ENCODE results near the gene TMEM134. TPM values are rescaled to one million over a fixed set of nuclear protein-coding genes. Genes with fewer than 3 reads are reported as not detected.

TMEM134 gene
- total RNA-seq, 1 donor from 2014 or later = 51.4 TPM

DNA sequence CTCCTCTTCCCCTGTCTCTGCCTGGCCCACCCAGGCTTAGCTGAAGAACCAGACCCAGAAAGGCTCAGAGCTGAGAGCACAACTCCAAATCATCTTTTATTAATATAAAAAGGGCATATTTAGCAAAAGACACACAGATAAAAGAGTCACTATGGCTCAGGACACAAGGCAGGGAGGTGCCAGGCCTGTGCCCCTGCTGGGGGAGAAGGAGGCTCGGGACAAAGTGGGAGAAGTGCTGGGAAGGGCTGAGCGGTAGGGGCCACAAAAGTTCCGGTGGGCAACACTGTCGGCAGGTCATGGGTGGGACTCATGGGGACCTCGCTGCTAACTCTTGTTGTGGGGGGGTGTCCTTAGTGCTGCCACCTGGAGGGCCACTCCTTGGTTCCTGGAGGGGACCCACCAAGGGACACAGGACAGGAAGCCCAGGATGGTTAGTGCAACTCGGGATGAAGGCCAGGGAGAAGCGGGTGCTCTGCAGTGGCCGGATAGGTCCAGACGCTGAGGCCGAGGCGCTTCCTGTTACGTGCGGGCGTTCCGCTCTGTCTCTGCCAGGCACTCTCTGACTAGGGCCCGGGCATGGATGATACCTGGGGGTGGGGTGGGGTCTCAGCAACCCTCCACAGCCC, 37.5 kb upstream of the TMEM134 start:
- H3K4me1 Mint-ChIP-seq (ENCODE audit: unreplicated experiment) = peaks cover 38% of the 10 kb centered on the region
- H3K9me3 Mint-ChIP-seq (ENCODE audit: unreplicated experiment) = no peaks in the 10 kb centered on the region
- peak overlapping the region; percentile 73 for H3K4me3 Mint-ChIP-seq (ENCODE audit: unreplicated experiment)
- H3K27me3 Mint-ChIP-seq (ENCODE audit: unreplicated experiment) = peaks cover 16% of the 10 kb centered on the region
- no peak for DNase-seq (ENCODE audit: extremely low spot score, unreplicated experiment)
- H3K27ac Mint-ChIP-seq (ENCODE audit: unreplicated experiment) = peak overlapping the region; percentile 93
- no peaks in the 10 kb centered on the region for H3K36me3 Mint-ChIP-seq (ENCODE audit: unreplicated experiment)
- TF ChIP-seq, protein P1, sequence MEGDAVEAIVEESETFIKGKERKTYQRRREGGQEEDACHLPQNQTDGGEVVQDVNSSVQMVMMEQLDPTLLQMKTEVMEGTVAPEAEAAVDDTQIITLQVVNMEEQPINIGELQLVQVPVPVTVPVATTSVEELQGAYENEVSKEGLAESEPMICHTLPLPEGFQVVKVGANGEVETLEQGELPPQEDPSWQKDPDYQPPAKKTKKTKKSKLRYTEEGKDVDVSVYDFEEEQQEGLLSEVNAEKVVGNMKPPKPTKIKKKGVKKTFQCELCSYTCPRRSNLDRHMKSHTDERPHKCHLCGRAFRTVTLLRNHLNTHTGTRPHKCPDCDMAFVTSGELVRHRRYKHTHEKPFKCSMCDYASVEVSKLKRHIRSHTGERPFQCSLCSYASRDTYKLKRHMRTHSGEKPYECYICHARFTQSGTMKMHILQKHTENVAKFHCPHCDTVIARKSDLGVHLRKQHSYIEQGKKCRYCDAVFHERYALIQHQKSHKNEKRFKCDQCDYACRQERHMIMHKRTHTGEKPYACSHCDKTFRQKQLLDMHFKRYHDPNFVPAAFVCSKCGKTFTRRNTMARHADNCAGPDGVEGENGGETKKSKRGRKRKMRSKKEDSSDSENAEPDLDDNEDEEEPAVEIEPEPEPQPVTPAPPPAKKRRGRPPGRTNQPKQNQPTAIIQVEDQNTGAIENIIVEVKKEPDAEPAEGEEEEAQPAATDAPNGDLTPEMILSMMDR (IDR thresholded peaks at IDR 0.05) = no peak

DNA sequence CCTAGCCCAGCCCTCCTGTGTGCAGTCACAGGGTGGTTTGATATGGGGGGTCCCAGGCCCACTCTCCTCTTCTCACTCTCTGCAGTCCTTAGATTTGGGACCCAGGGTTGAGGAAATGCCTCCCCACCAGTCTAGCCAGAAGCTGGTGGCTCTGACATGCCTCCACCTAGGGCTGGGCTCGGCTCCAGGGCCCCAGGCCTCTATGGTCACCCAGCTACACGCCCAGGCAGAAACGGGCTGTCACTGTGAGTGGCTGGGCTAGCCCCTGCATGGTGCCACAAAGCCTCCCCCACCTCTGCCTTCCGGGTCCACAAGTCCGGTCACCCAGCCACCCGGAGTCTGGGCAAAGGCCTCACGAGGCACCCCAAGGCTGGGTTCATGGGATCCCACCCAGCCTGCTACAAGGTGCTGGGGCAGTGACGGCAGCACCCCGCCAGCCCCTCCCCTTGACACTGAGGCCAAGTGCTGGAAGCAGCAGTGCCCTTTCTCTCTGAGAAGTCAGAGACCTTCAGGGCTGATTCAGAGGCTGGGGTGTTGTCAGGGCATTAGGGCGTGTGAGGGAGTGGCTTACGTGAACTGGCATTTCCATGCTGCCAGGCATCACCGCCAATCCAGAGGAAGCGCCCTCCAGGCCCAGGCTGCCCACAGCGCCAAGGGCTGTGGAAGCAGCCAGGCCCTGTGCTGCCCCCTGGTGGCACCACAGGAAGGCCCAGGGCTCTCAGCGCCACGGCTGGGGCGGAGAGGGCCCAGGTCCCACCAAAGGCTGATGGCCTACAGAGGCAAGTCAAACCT, 36.8 kb upstream of the TMEM134 start:
- Mint-ChIP-seq H3K4me3 (ENCODE audit: unreplicated experiment) (peak overlapping the region; percentile 73), H3K36me3 (ENCODE audit: unreplicated experiment) (peaks cover 5% of the 10 kb centered on the region), H3K27me3 (ENCODE audit: unreplicated experiment) (peaks cover 10% of the 10 kb centered on the region), H3K4me1 (ENCODE audit: unreplicated experiment) (peaks cover 38% of the 10 kb centered on the region), H3K9me3 (ENCODE audit: unreplicated experiment) (no peaks in the 10 kb centered on the region), H3K27ac (ENCODE audit: unreplicated experiment) (peak overlapping the region; percentile 93)
- TF ChIP-seq, protein P1 (IDR thresholded peaks at IDR 0.05) = peak; percentile 96
- peak; percentile 95 for DNase-seq (ENCODE audit: extremely low spot score, unreplicated experiment)

- DNase-seq (ENCODE audit: extremely low spot score, unreplicated experiment) = no peak
Measured at GRCh38 chr11:67504950-67505581, 36.0 kb upstream of the TMEM134 start, which contains the start of gene PITPNM1. PITPNM1 (minus strand) TSS chr11:67505363; CDS start chr11:67504180, 1,183 bp downstream.

DNA sequence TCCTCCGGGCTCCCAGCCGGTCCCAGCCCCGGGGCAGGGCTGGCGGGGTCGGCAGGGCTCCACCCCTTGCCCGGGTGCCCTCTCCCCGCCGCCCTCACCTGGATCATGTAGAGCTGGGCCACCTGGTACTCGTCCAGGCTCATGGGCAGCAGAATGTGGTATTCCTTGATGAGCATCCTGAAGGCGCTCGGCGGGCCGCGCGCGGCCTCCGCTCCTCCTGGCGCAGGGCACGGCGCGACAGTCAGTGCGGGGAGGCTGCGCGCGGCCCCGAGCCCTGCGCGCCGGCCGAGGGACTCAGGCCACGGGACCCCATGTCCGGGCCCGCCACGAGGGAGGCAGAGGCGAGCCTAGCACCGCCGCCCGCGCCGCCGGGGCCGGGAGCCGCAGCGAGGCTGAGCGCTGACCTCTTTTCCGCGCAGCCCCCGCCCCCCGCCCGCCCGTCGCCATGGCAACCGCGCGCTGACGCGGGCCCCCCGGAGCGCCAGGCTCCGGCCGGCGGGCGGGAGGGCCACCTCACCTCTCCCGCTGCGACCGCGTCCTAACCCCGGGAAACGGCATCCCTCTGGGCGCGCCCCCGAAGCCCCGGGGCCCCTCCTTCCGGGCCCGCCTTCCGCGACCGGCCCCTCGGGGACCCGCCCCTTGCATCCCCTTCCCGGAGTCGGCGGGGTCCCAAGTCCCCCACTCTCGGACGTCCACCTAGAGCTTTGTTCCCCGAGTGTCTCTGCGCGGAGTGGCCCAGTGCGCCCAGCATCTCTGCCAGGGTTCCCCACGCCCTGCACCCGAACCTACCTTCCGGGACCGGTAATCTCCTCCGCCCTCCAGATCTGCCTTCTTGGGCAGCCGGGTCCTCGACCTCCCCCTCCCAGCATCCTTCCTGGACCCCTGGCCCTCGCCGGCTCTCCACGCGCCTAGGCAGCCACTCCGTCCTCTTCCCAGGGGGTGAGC, 35.2 kb upstream of the TMEM134 start:
- no peak for DNase-seq (ENCODE audit: extremely low spot score, unreplicated experiment)
- TF ChIP-seq, protein P1 (IDR thresholded peaks at IDR 0.05) = no peak
- peak overlapping the region; percentile 82 for H3K4me3 Mint-ChIP-seq (ENCODE audit: unreplicated experiment)
- H3K27me3 Mint-ChIP-seq (ENCODE audit: unreplicated experiment) = no peaks in the 10 kb centered on the region
- H3K27ac Mint-ChIP-seq (ENCODE audit: unreplicated experiment) = peak overlapping the region; percentile 77
- H3K9me3 Mint-ChIP-seq (ENCODE audit: unreplicated experiment) = no peaks in the 10 kb centered on the region
- H3K36me3 Mint-ChIP-seq (ENCODE audit: unreplicated experiment) = peaks cover 7% of the 10 kb centered on the region
- H3K4me1 Mint-ChIP-seq (ENCODE audit: unreplicated experiment) = peaks cover 38% of the 10 kb centered on the region

More at GRCh38 chr11:67504950-67505581, 36.0 kb upstream of the TMEM134 start, which contains the start of gene PITPNM1:
- peaks cover 4% of the 10 kb centered on the region for H3K27me3 Mint-ChIP-seq (ENCODE audit: unreplicated experiment)
- H3K4me1 Mint-ChIP-seq (ENCODE audit: unreplicated experiment) = peaks cover 38% of the 10 kb centered on the region
- peak within 1 kb of the TSS; percentile 82 for H3K4me3 Mint-ChIP-seq (ENCODE audit: unreplicated experiment)
- peaks cover 5% of the 10 kb centered on the region for H3K36me3 Mint-ChIP-seq (ENCODE audit: unreplicated experiment)
- H3K27ac Mint-ChIP-seq (ENCODE audit: unreplicated experiment) = peak within 1 kb of the TSS; percentile 93
- TF ChIP-seq, protein P1 (IDR thresholded peaks at IDR 0.05) = no peak
- H3K9me3 Mint-ChIP-seq (ENCODE audit: unreplicated experiment) = no peaks in the 10 kb centered on the region

Data from osteocyte (in vitro differentiated cells).